ENCODE data around the gene PLEK.

- TF ChIP-seq CTCF (IDR thresholded peaks at IDR 0.05), result peak; percentile 27 to 60 (median 39)
- no peak for TF ChIP-seq POLR2A (IDR thresholded peaks at IDR 0.05)
Observed at GRCh38 chr2:68357605-68358337, 7.3 kb upstream of the PLEK start.

All from right lobe of liver (tissue), 4 donors.